AG09319 (cell line): ENCODE data around the gene LRRTM4.

Experiments
- DNase-seq: peaks from one replicate; pipeline ENCODE4 v3.0.0-alpha.2; 2010; ENCODE audit warnings: low read depth; ENCODE audit errors: extremely low read depth
- TF ChIP-seq, protein P1 (sequence below): IDR thresholded peaks from 2 replicates; pipeline ENCODE4 v1.5.1; 2011; ENCODE audit warnings: low read depth, mild to moderate bottlenecking, inconsistent platforms, low read length, moderate library complexity

The LRRTM4 gene

DNA sequence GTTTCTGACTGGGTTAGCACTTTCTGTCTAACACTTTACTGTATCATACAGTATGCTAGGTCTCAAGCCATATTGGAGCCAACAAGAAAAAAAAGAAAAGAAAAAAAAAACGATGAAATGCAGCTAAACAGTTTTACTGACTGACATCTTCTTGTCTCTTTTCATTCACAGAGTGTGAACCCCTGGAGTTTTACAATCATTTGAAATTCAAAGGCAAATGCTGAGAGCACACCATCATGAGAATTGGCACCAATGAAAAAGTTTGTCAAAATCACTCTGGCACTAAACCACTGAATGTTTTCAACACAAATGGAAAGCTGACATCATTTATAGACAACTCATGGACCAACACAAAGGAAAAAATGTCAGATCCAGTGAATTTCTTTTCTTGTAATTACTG lies 513.3 kb downstream of the LRRTM4 start:
- TF ChIP-seq, protein P1, sequence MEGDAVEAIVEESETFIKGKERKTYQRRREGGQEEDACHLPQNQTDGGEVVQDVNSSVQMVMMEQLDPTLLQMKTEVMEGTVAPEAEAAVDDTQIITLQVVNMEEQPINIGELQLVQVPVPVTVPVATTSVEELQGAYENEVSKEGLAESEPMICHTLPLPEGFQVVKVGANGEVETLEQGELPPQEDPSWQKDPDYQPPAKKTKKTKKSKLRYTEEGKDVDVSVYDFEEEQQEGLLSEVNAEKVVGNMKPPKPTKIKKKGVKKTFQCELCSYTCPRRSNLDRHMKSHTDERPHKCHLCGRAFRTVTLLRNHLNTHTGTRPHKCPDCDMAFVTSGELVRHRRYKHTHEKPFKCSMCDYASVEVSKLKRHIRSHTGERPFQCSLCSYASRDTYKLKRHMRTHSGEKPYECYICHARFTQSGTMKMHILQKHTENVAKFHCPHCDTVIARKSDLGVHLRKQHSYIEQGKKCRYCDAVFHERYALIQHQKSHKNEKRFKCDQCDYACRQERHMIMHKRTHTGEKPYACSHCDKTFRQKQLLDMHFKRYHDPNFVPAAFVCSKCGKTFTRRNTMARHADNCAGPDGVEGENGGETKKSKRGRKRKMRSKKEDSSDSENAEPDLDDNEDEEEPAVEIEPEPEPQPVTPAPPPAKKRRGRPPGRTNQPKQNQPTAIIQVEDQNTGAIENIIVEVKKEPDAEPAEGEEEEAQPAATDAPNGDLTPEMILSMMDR = no peak
- DNase-seq = no peak

DNA sequence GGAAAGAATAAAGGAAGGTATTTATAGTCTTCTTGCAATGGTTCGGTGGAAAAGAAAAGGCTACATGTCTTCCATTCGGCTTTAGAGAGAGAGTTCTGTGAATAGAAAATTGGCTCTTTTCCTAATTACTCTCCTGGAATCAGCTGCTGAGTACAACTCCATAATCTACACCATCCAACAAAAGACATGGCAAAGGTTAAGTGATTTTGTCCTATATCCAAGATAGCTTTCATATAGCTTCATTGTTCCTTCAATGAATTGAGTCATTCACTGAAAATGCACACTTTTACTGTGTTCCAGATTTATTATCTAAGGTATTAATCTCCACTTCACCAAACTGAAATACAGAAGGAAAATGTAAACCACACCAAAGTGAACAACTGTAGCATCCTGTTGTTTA lies 514.5 kb downstream of the LRRTM4 start:
- DNase-seq = no peak
- TF ChIP-seq, protein P1 = no peak

DNA sequence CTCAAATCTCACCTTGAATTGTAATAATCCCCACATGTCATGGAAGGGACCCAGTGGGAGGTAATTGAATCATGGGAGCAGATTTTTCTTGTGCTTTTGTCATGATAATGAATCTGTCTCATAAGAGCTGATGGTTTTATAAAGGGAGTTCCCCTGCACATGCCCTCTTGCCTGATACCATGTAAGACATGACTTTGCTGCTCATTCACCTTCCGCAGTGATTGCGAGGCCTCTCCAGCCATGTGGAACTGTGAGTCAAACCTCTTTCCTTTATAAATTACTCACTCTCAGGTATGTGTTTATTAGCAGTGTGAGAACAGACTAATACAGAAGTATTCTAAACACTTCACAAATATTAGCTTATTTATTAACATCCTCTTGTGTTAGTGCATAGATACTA lies 516.7 kb downstream of the LRRTM4 start:
- TF ChIP-seq, protein P1 = no peak

DNA sequence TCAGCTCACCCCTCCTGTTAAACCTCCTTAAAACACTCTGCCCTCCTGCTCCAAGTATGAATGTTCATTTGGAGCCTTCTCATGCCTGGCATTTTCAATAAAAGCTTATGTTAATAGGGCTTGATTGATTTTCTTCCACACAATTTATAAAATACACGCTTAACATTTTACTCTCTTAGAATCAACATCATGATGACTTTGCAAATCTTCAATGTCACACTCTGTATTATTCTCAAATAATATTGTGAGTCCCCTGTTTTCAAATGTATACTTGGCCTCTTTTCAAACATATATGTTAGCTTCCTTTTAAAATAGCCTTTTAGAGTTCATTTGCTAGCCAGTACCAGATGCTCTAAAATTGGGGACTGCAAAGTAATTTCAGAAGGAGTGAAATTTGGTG lies 520.3 kb downstream of the LRRTM4 start:
- DNase-seq = no peak
- TF ChIP-seq, protein P1 = no peak

More for the DNA sequence above, 516.7 kb downstream of the LRRTM4 start:
- no peak for DNase-seq

DNA sequence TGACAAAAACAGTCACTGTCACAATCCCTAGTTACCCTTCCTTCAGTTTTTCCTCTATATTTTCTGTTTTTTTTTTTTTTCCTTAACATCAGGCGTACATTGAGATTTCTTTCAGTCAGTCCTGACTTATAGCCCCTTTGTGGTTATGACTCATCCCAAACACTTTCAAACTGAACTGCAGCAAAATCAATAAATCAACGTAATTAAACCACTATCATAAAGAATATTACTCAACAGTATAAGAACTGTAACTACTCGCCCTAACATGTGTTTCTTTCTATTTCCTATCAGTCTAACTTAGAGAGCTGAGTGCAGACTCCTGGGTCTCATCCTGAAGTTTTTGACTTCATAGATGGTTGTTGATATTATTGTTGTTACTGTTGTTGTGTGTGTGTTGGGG lies 523.5 kb downstream of the LRRTM4 start:
- TF ChIP-seq, protein P1 = no peak
- DNase-seq = no peak

DNA sequence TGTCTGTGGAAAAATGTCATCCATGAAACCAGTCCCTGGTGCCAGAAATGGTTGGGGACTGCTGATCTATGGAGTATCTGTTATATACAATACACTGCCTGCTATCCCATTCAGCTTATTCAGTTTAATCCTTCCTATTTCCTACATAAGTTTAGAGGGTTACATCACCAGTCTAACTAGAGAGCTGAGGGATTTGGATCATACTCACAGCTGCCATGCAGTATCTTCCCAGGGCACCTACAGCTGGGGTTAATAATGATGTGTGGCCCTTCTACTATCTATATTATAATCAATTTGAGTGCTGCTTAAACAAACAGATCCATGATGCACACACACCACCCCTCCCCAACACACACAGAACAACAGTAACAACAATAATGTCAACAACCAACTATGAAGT lies 524.0 kb downstream of the LRRTM4 start:
- DNase-seq = no peak
- TF ChIP-seq, protein P1 = no peak

DNA sequence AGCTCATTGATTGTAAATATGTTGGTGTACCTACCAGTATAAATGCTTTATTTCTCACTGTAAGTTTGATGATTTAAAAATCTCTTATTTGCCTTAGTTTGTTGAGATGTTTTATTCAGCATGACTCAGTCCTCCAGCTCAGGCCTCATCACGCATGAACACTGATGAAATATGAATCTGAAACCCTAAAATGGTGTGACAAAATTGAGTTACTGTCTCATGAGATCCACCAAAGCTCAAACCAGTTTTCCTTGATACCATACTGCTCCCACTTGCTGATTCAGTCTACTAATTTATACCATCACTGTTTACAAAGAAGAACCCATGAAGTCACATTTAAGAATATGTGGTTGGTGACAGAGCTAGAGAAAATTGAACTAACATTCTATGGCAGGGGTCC lies 524.9 kb downstream of the LRRTM4 start:
- no peak for DNase-seq
- TF ChIP-seq, protein P1 = no peak
